Peyer's patch (tissue), 4 donors: ENCODE measurements around the gene PMM2. TPM values are rescaled to one million over a fixed set of nuclear protein-coding genes. Genes with fewer than 3 reads are reported as not detected.
"Not testable (repeated sequence)": the region's sequence is repeated elsewhere in the genome, so short reads cannot be mapped to it uniquely, and the experiment has no call there.

ENCODE experiments used
- DNase-seq, 3 donors: peaks; one replicate each; pipeline ENCODE4 v3.0.0-alpha.2; 2017 to 2019
- H3K27ac ChIP-seq, 4 donors: fragments of 200-600 bp; sonication (generic); one replicate each; pipeline ENCODE4 v1.5.1; 2016 to 2019
- H3K27me3 ChIP-seq, 2 donors: fragments of 200-600 bp; sonication (generic); one replicate each; pipeline ENCODE4 v1.5.1; 2019
- H3K36me3 ChIP-seq, 3 donors: fragments of 200-600 bp; sonication (generic); one replicate each; pipeline ENCODE4 v1.5.1; 2016 to 2019
- H3K4me1 ChIP-seq, 4 donors: fragments of 200-600 bp; sonication (generic); one replicate each; pipeline ENCODE4 v1.5.1; 2016 to 2019
- H3K4me3 ChIP-seq, 4 donors: fragments of 200-600 bp; sonication (generic); 1 replicate in 3 of 4; 2 replicates in 1 of 4; pipeline ENCODE4 v1.5.1; 2016 to 2019; ENCODE audit warnings: mild to moderate bottlenecking in 1 of 4
- H3K9me3 ChIP-seq, 4 donors: fragments of 200-600 bp; sonication (generic); one replicate each; pipeline ENCODE4 v1.5.1; 2016 to 2019; ENCODE audit warnings: mild to moderate bottlenecking in 1 of 4
- CTCF ChIP-seq, 6 experiments: fragments of 450-650 bp in 4 of 6; fragments of 200-600 bp in 2 of 6; sonication (generic) in 1 of 6; IDR thresholded peaks; one replicate each; pipeline ENCODE4 v1.5.1; 2017 to 2019; ENCODE audit warnings: antibody characterized with exemption in 6 of 6, mild to moderate bottlenecking in 3 of 6, moderate library complexity in 1 of 6
- POLR2A ChIP-seq, 2 donors: fragments of 450-650 bp; IDR thresholded peaks; one replicate each; pipeline ENCODE4 v1.5.1; 2017; ENCODE audit warnings: antibody characterized with exemption in 2 of 2, mild to moderate bottlenecking in 2 of 2, moderate library complexity in 2 of 2
- total RNA-seq, 4 donors: library from RNA; depleted of rRNA; stranded (reverse); fragments of >200 nt; gene quantifications; one replicate each; pipeline ENCODE4 v1.1.0, GENCODE V29; 2016

The PMM2 gene
- total RNA-seq, 4 donors from 2014 or later = 49.5 to 84.2 (median 82.3) TPM

- DNase-seq = peak; percentile 33 to 77 (median 70)
- Histone ChIP-seq H3K4me1 (peaks cover 1 to 58% (median 9%) of the 10 kb centered on the region in 4 donors), H3K27me3 (no peaks in the 10 kb centered on the region), H3K9me3 (no peaks in the 10 kb centered on the region), H3K36me3 (no peaks in the 10 kb centered on the region), H3K4me3 (peak overlapping the region; percentile 65 to 73 (median 70)), H3K27ac (peak overlapping the region; percentile 81 to 95 (median 88))
- TF ChIP-seq POLR2A (IDR thresholded peaks at IDR 0.05) (no peak), CTCF (IDR thresholded peaks at IDR 0.05) (no peak)
Observed at GRCh38 chr16:8867216-8867931, 69.7 kb downstream of the PMM2 start.

GRCh38 chr16:8867932-8868415 is 70.3 kb downstream of the PMM2 start:
- peak in 1 of 3 donors; percentile 73 for DNase-seq
- H3K27ac ChIP-seq = peak overlapping the region; percentile 81 to 95 (median 88)

GRCh38 chr16:8868416-8869211 is 71.0 kb downstream of the PMM2 start, which contains the start of gene CARHSP1:
TSS of gene CARHSP1 (minus strand) at chr16:8869006. CDS start at chr16:8859328, 9,678 bp downstream.
- Histone ChIP-seq H3K9me3 (no peaks in the 10 kb centered on the region), H3K27ac (peak within 1 kb of the TSS; percentile 81 to 95 (median 88)), H3K4me1 (peaks cover 0 to 46% (median 9%) of the 10 kb centered on the region in 4 donors), H3K36me3 (no peaks in the 10 kb centered on the region), H3K4me3 (peak within 1 kb of the TSS; percentile 65 to 73 (median 70)), H3K27me3 (no peaks in the 10 kb centered on the region)
- no peak for TF ChIP-seq CTCF (IDR thresholded peaks at IDR 0.05)
- peak; percentile 33 to 86 for TF ChIP-seq POLR2A (IDR thresholded peaks at IDR 0.05)
- DNase-seq = peak; percentile 81 to 96 (median 93)

More at GRCh38 chr16:8867932-8868415, 70.3 kb downstream of the PMM2 start:
- Histone ChIP-seq H3K27me3 (no peaks in the 10 kb centered on the region), H3K9me3 (no peaks in the 10 kb centered on the region), H3K4me1 (peaks cover 0 to 52% (median 9%) of the 10 kb centered on the region in 4 donors), H3K36me3 (no peaks in the 10 kb centered on the region), H3K4me3 (peak overlapping the region; percentile 65 to 73 (median 70))
- TF ChIP-seq CTCF (IDR thresholded peaks at IDR 0.05) (no peak), POLR2A (IDR thresholded peaks at IDR 0.05) (no peak)

GRCh38 chr16:8869212-8869987 is 71.8 kb downstream of the PMM2 start:
- TF ChIP-seq CTCF (IDR thresholded peaks at IDR 0.05) (peak in 3 of 6 experiments; percentile 16 to 45 (median 22)), POLR2A (IDR thresholded peaks at IDR 0.05) (peak in 1 of 2 donors; percentile 11)
- Histone ChIP-seq H3K4me1 (peaks cover 0 to 38% (median 9%) of the 10 kb centered on the region in 4 donors), H3K27ac (peak overlapping the region; percentile 30 to 95 (median 88)), H3K4me3 (peak overlapping the region; percentile 65 to 73 (median 70)), H3K27me3 (no peaks in the 10 kb centered on the region), H3K36me3 (no peaks in the 10 kb centered on the region), H3K9me3 (no peaks in the 10 kb centered on the region)
- DNase-seq = no peak

- H3K27me3 ChIP-seq, DNase-seq, H3K36me3 ChIP-seq, H3K4me3 ChIP-seq, H3K9me3 ChIP-seq: not testable (repeated sequence)
- Histone ChIP-seq H3K4me1 (peaks cover 0 to 33% (median 9%) of the 10 kb centered on the region in 4 donors), H3K27ac (peak overlapping the region in 1 of 4 donors; percentile 95)
Observed at GRCh38 chr16:8869988-8870241, 72.3 kb downstream of the PMM2 start.
